ENCODE measurements around the gene CHCHD2.

GRCh38 chr7:56092789-56093531 is 13.3 kb downstream of the CHCHD2 start, which contains the start of gene PHKG1:
- TF ChIP-seq CTCF (IDR thresholded peaks at IDR 0.05; ENCODE audit: poor library complexity) = peak; percentile 35
- TF ChIP-seq EZH2phosphoT487 (IDR thresholded peaks at IDR 0.05; ENCODE audit: low read depth, severe bottlenecking, unreplicated experiment) = no peak
- no peak for TF ChIP-seq EZH2 (IDR thresholded peaks at IDR 0.05; ENCODE audit: borderline replicate concordance)

Measured in hepatocyte (in vitro differentiated cells).